ENCODE results near the gene DMAC2L. TPM values are rescaled to one million over a fixed set of nuclear protein-coding genes. Genes with fewer than 3 reads are reported as not detected.
"Not testable (repeated sequence)": the region's sequence is repeated elsewhere in the genome, so short reads cannot be mapped to it uniquely, and the experiment has no call there.

The DMAC2L gene
- total RNA-seq, 1 experiment from 2014 or later, result 16.3 TPM

- Mint-ChIP-seq H3K9me3 (ENCODE audit: unreplicated experiment) (no peaks in the 10 kb centered on the region), H3K27ac (ENCODE audit: low read depth, unreplicated experiment) (peak overlapping the region; percentile 16), H3K36me3 (ENCODE audit: insufficient read depth, unreplicated experiment) (no peaks in the 10 kb centered on the region), H3K4me1 (ENCODE audit: insufficient read depth, unreplicated experiment) (peaks cover 26% of the 10 kb centered on the region), H3K4me3 (ENCODE audit: unreplicated experiment) (no peak overlapping the region), H3K27me3 (ENCODE audit: insufficient read depth, unreplicated experiment) (no peaks in the 10 kb centered on the region)
- no peak for DNase-seq (ENCODE audit: unreplicated experiment)
- no peak for TF ChIP-seq CTCF (IDR thresholded peaks at IDR 0.05; ENCODE audit: unreplicated experiment)
- POLR2A ChIA-PET, result interaction anchor here (0.6 to 1.5 kb wide), 3 partner anchors 16 to 206 kb away, joined by 3 read pairs; partner anchors contain the start of gene MAP4K5
- CTCF ChIA-PET, result interaction anchor here (0.8 to 1.3 kb wide), 3 partner anchors 11 to 38 kb away, joined by 3 read pairs; no protein-coding TSS in a partner anchor
- BruUV-seq (replicated peaks), result no TSS peak
- intact Hi-C loops (cut with micrococcal nuclease), result no loop called here
Observed at GRCh38 chr14:50362764-50363713, 50.9 kb downstream of the DMAC2L start.

- H3K4me3 Mint-ChIP-seq (ENCODE audit: unreplicated experiment), result no peak overlapping the region
- H3K27ac Mint-ChIP-seq (ENCODE audit: low read depth, unreplicated experiment), result no peak overlapping the region
- intact Hi-C loops (cut with micrococcal nuclease), result no loop called here
- no peak for DNase-seq (ENCODE audit: unreplicated experiment)
- no peak for TF ChIP-seq CTCF (IDR thresholded peaks at IDR 0.05; ENCODE audit: unreplicated experiment)
- ChIA-PET POLR2A (interaction anchor here (1.0 to 1.5 kb wide), 2 partner anchors 17 to 168 kb away, joined by 3 read pairs; partner anchors contain the start of gene MAP4K5), CTCF (interaction anchor here (0.6 to 1.3 kb wide), 4 partner anchors 11 to 51 kb away, joined by 3 read pairs; no protein-coding TSS in a partner anchor)
- H3K4me1 Mint-ChIP-seq (ENCODE audit: insufficient read depth, unreplicated experiment), result peaks cover 26% of the 10 kb centered on the region
- BruUV-seq (replicated peaks), result no TSS peak
- no peaks in the 10 kb centered on the region for H3K36me3 Mint-ChIP-seq (ENCODE audit: insufficient read depth, unreplicated experiment)
- H3K27me3 Mint-ChIP-seq (ENCODE audit: insufficient read depth, unreplicated experiment), result no peaks in the 10 kb centered on the region
- H3K9me3 Mint-ChIP-seq (ENCODE audit: unreplicated experiment), result no peaks in the 10 kb centered on the region
Observed at GRCh38 chr14:50363714-50364111, 51.6 kb downstream of the DMAC2L start.

GRCh38 chr14:50364792-50365191 is 52.7 kb downstream of the DMAC2L start:
- no peaks in the 10 kb centered on the region for H3K27me3 Mint-ChIP-seq (ENCODE audit: insufficient read depth, unreplicated experiment)
- H3K27ac Mint-ChIP-seq (ENCODE audit: low read depth, unreplicated experiment), result no peak overlapping the region
- BruUV-seq (replicated peaks), result no TSS peak
- CTCF ChIA-PET, result interaction anchor here (0.6 to 1.6 kb wide), 4 partner anchors 8 to 50 kb away, joined by 3 to 4 read pairs (median 3); no protein-coding TSS in a partner anchor
- POLR2A ChIA-PET, result interaction anchor here (0.7 to 0.9 kb wide), 3 partner anchors 22 to 236 kb away, joined by 3 read pairs; no protein-coding TSS in a partner anchor
- intact Hi-C loops (cut with micrococcal nuclease), result no loop called here
- peaks cover 6% of the 10 kb centered on the region for H3K36me3 Mint-ChIP-seq (ENCODE audit: insufficient read depth, unreplicated experiment)
- no peak for DNase-seq (ENCODE audit: unreplicated experiment)
- no peaks in the 10 kb centered on the region for H3K9me3 Mint-ChIP-seq (ENCODE audit: unreplicated experiment)
- no peak overlapping the region for H3K4me3 Mint-ChIP-seq (ENCODE audit: unreplicated experiment)
- peaks cover 26% of the 10 kb centered on the region for H3K4me1 Mint-ChIP-seq (ENCODE audit: insufficient read depth, unreplicated experiment)
- TF ChIP-seq CTCF (IDR thresholded peaks at IDR 0.05; ENCODE audit: unreplicated experiment), result no peak

- BruUV-seq (replicated peaks); H3K27me3 Mint-ChIP-seq (ENCODE audit: insufficient read depth, unreplicated experiment); DNase-seq (ENCODE audit: unreplicated experiment); H3K4me3 Mint-ChIP-seq (ENCODE audit: unreplicated experiment); H3K27ac Mint-ChIP-seq (ENCODE audit: low read depth, unreplicated experiment); intact Hi-C loops (cut with micrococcal nuclease); H3K9me3 Mint-ChIP-seq (ENCODE audit: unreplicated experiment); H3K36me3 Mint-ChIP-seq (ENCODE audit: insufficient read depth, unreplicated experiment): not testable (repeated sequence)
- peaks cover 26% of the 10 kb centered on the region for H3K4me1 Mint-ChIP-seq (ENCODE audit: insufficient read depth, unreplicated experiment)
- POLR2A ChIA-PET, result interaction anchor here (0.6 to 1.0 kb wide), 4 partner anchors 22 to 490 kb away, joined by 3 read pairs; no protein-coding TSS in a partner anchor
- CTCF ChIA-PET, result interaction anchor here (0.6 to 1.6 kb wide), 4 partner anchors 9 to 54 kb away, joined by 3 read pairs; partner anchors contain the start of genes DMAC2L and L2HGDH
Observed at GRCh38 chr14:50365572-50365971, 53.4 kb downstream of the DMAC2L start.
